MM.1S (cell line): Measurements from ENCODE around the gene USP5.

Experiments used
- DNase-seq: peaks from one replicate; pipeline ENCODE4 v3.0.0-alpha.2; 2015
- H2AFZ ChIP-seq: fragments of 300-600 bp; sonication (generic); 2 replicates; pipeline ENCODE4 v1.6.0; 2016; ENCODE audit warnings: antibody characterized with exemption, low read length
- H3F3A ChIP-seq: fragments of 300-600 bp; sonication (generic); 2 replicates; pipeline ENCODE4 v1.6.1; 2016; ENCODE audit warnings: mild to moderate bottlenecking, antibody characterized with exemption, low read length, moderate library complexity, mixed read lengths; ENCODE audit not compliant: insufficient read depth
- H3K27ac ChIP-seq: fragments of 300-600 bp; sonication (generic); 2 replicates; pipeline ENCODE4 v1.5.1; 2016; ENCODE audit warnings: mild to moderate bottlenecking, low read length
- H3K27me3 ChIP-seq: fragments of 300-600 bp; sonication (generic); replicated peaks from 2 replicates; pipeline ENCODE4 v1.6.0; 2016; ENCODE audit warnings: low read length; ENCODE audit not compliant: insufficient read depth
- H3K36me3 ChIP-seq: fragments of 300-600 bp; sonication (generic); replicated peaks from 2 replicates; pipeline ENCODE4 v1.6.1; 2016; ENCODE audit warnings: mild to moderate bottlenecking, low read length, mixed read lengths; ENCODE audit not compliant: insufficient read depth
- H3K4me1 ChIP-seq: fragments of 300-600 bp; sonication (generic); 2 replicates; pipeline ENCODE4 v1.6.1; 2016; ENCODE audit warnings: low read length, mixed read lengths
- H3K4me2 ChIP-seq: fragments of 300-600 bp; sonication (generic); 2 replicates; pipeline ENCODE4 v1.6.0; 2016; ENCODE audit warnings: low read depth, low read length
- H3K4me3 ChIP-seq: fragments of 300-600 bp; sonication (generic); 2 replicates; pipeline ENCODE4 v1.5.1; 2016; ENCODE audit warnings: low read length, mixed read lengths
- H3K79me2 ChIP-seq: fragments of 300-600 bp; sonication (generic); 2 replicates; pipeline ENCODE4 v1.6.1; 2016; ENCODE audit warnings: mixed run types, low read length, mixed read lengths
- H3K9ac ChIP-seq: fragments of 300-600 bp; sonication (generic); 2 replicates; pipeline ENCODE4 v1.6.1; 2016; ENCODE audit warnings: low read length, mixed read lengths
- H3K9me2 ChIP-seq: fragments of 300-600 bp; sonication (generic); replicated peaks from 2 replicates; pipeline ENCODE4 v1.6.1; 2016; ENCODE audit warnings: mild to moderate bottlenecking, low read length, mixed read lengths; ENCODE audit not compliant: insufficient read depth
- H3K9me3 ChIP-seq: fragments of 300-600 bp; sonication (generic); replicated peaks from 2 replicates; pipeline ENCODE4 v1.6.1; 2016; ENCODE audit warnings: mild to moderate bottlenecking, low read length, mixed read lengths; ENCODE audit not compliant: insufficient read depth
- H4K20me1 ChIP-seq: fragments of 300-600 bp; sonication (generic); 2 replicates; pipeline ENCODE4 v1.6.1; 2016; ENCODE audit warnings: mild to moderate bottlenecking, low read length, moderate library complexity, mixed read lengths; ENCODE audit not compliant: insufficient read depth
- CTCF ChIP-seq: fragments of 300-600 bp; sonication (generic); IDR thresholded peaks from 2 replicates; pipeline ENCODE4 v1.5.1; 2016; ENCODE audit warnings: antibody characterized with exemption, low read length, mixed read lengths
- EZH2 ChIP-seq: fragments of 300-600 bp; sonication (generic); optimal IDR thresholded peaks from 2 replicates; pipeline ENCODE3; 2017; ENCODE audit warnings: low read depth, mild to moderate bottlenecking, antibody characterized with exemption, low read length, mixed read lengths
- EZH2phosphoT487 ChIP-seq: fragments of 300-600 bp; sonication (generic); IDR thresholded peaks from 2 replicates; pipeline ENCODE4 v1.6.1; 2018; ENCODE audit warnings: antibody characterized with exemption, low read length

USP5 gene

GRCh38 chr12:6834873-6835272, 17.1 kb upstream of the USP5 start:
- Histone ChIP-seq H3K4me2 (no peak overlapping the region), H2AFZ (no peak overlapping the region), H3K9ac (no peak overlapping the region), H4K20me1 (no peaks in the 10 kb centered on the region), H3K36me3 (no peaks in the 10 kb centered on the region), H3F3A (no peaks in the 10 kb centered on the region), H3K79me2 (no peaks in the 10 kb centered on the region), H3K4me1 (peaks cover 5% of the 10 kb centered on the region), H3K4me3 (no peak overlapping the region), H3K27me3 (peaks cover 37% of the 10 kb centered on the region), H3K9me2 (no peaks in the 10 kb centered on the region), H3K27ac (no peak overlapping the region), H3K9me3 (no peaks in the 10 kb centered on the region)
- no peak for TF ChIP-seq EZH2
- no peak for DNase-seq

GRCh38 chr12:6836851-6837250, 15.1 kb upstream of the USP5 start:
- no peaks in the 10 kb centered on the region for H3F3A ChIP-seq
- no peak overlapping the region for H2AFZ ChIP-seq
- DNase-seq, result no peak
- no peak overlapping the region for H3K9ac ChIP-seq
- no peak overlapping the region for H3K4me3 ChIP-seq
- H3K9me2 ChIP-seq, result no peaks in the 10 kb centered on the region
- no peaks in the 10 kb centered on the region for H4K20me1 ChIP-seq
- no peaks in the 10 kb centered on the region for H3K79me2 ChIP-seq
- H3K27ac ChIP-seq, result no peak overlapping the region
- H3K4me1 ChIP-seq, result peaks cover 11% of the 10 kb centered on the region
- peaks cover 18% of the 10 kb centered on the region for H3K27me3 ChIP-seq
- no peak overlapping the region for H3K4me2 ChIP-seq
- H3K9me3 ChIP-seq, result no peaks in the 10 kb centered on the region
- H3K36me3 ChIP-seq, result no peaks in the 10 kb centered on the region
- TF ChIP-seq CTCF, result no peak
- no peak for TF ChIP-seq EZH2phosphoT487
- TF ChIP-seq EZH2, result no peak

- Histone ChIP-seq H3K4me2 (no peak overlapping the region), H3K9ac (no peak overlapping the region), H3K27me3 (peaks cover 12% of the 10 kb centered on the region; the same call in 1 of the 2 replicates), H3K9me3 (no peaks in the 10 kb centered on the region), H4K20me1 (no peaks in the 10 kb centered on the region), H3F3A (no peaks in the 10 kb centered on the region), H3K4me3 (no peak overlapping the region), H3K27ac (no peak overlapping the region), H3K4me1 (peaks cover 11% of the 10 kb centered on the region), H3K9me2 (no peaks in the 10 kb centered on the region), H3K36me3 (no peaks in the 10 kb centered on the region), H3K79me2 (no peaks in the 10 kb centered on the region), H2AFZ (no peak overlapping the region)
- no peak for DNase-seq
- TF ChIP-seq EZH2phosphoT487 (no peak), EZH2 (no peak), CTCF (no peak)
Observed at GRCh38 chr12:6837370-6838060, 14.4 kb upstream of the USP5 start.

- no peak overlapping the region for H2AFZ ChIP-seq
- H3K9me2 ChIP-seq, result no peaks in the 10 kb centered on the region
- no peak overlapping the region for H3K9ac ChIP-seq
- H3K4me1 ChIP-seq, result peaks cover 11% of the 10 kb centered on the region
- no peak overlapping the region for H3K4me3 ChIP-seq
- H3K9me3 ChIP-seq, result no peaks in the 10 kb centered on the region
- no peaks in the 10 kb centered on the region for H3K36me3 ChIP-seq
- no peak for DNase-seq
- no peaks in the 10 kb centered on the region for H3K79me2 ChIP-seq
- H3K27ac ChIP-seq, result no peak overlapping the region
- H3K27me3 ChIP-seq, result 0 out of 2 replicates have a peak, but pooled peaks cover 2% of the 10 kb centered on the region
- TF ChIP-seq CTCF, result no peak
- no peak for TF ChIP-seq EZH2phosphoT487
- TF ChIP-seq EZH2, result no peak
- H3F3A ChIP-seq, result no peaks in the 10 kb centered on the region
- no peak overlapping the region for H3K4me2 ChIP-seq
- H4K20me1 ChIP-seq, result no peaks in the 10 kb centered on the region
Observed at GRCh38 chr12:6838854-6839253, 13.1 kb upstream of the USP5 start.
